GM12801 (cell line): ENCODE results near the gene PPIL1.

Experiments
- TF ChIP-seq, protein P1 (sequence below): IDR thresholded peaks from one replicate; pipeline ENCODE4 v1.5.1; 2011; ENCODE audit warnings: control low read depth; ENCODE audit not compliant: insufficient read length; ENCODE audit errors: extremely low read depth

The PPIL1 gene

DNA sequence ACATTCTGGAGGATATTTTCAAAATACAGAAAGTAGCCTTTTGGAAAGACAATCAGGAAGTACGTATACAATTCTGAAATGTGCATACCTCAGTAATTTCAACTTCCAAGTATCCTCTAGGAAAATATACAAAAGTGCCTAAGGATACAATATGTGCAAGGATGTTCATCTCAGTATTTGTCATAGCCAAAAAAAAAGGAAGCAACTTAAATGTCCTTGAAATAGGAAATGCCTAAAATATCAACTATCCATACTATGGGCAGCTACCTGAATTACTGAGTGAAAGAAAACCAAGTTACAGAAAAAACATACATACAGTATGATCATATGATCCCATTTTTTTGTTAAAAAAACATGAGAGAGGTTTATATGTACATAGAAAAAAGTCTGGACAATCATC is 1.5 kb downstream of the PPIL1 start:
- TF ChIP-seq, protein P1, sequence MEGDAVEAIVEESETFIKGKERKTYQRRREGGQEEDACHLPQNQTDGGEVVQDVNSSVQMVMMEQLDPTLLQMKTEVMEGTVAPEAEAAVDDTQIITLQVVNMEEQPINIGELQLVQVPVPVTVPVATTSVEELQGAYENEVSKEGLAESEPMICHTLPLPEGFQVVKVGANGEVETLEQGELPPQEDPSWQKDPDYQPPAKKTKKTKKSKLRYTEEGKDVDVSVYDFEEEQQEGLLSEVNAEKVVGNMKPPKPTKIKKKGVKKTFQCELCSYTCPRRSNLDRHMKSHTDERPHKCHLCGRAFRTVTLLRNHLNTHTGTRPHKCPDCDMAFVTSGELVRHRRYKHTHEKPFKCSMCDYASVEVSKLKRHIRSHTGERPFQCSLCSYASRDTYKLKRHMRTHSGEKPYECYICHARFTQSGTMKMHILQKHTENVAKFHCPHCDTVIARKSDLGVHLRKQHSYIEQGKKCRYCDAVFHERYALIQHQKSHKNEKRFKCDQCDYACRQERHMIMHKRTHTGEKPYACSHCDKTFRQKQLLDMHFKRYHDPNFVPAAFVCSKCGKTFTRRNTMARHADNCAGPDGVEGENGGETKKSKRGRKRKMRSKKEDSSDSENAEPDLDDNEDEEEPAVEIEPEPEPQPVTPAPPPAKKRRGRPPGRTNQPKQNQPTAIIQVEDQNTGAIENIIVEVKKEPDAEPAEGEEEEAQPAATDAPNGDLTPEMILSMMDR = no peak

DNA sequence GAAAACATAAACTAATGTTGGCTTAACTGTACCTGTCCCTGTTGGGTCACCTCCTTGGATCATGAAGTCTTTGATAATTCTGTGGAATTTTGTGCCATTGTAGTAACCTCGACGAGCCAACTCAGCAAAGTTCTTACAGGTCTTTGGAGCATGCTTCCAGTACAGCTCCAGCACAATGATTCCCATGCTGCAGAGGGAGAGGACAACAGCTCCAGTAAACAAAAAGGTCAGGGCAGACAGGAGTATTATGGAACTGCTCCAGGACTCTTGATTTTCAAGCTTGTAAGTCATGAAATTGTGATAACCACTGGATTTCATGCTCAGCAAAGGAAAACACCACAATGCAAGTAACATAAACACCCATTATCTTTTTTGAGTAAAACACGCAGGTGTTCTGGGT is 2.9 kb downstream of the PPIL1 start:
- TF ChIP-seq, protein P1 = no peak

DNA sequence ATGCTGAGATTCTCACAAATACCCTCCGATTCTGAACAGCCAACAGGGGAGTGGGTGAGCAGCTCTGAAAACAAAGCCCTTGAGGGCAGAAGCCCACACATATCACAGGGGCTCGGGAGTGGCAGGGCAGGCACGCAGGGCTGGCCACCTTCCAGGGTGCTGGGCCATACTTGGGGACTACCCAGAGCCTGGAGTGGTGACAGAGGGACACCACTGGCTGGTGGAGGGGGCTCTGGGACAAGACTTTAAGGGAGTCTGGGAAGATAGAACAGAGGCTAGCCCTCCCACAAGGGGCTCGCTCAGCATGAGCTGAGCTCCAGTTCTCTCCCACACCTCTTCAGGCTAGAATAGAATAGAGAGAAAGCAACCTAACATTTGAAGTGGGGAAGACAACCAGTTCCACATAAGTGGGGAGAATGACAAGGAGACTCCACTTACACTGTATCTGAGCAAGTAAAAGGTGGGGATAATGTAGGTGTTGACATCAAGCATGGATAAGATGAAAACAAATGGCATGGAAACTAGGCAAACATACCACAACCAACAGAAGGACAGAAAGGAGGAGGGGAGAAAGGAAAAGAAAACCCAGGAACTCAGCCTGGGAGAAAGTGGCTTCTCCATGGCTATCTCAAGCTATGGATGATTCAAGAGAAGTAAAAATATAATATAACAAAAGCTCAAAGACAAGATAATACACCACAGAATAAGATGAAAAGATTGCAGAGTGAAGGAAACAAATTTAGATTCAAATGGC is 7.0 kb downstream of the PPIL1 start:
- TF ChIP-seq, protein P1 = no peak

DNA sequence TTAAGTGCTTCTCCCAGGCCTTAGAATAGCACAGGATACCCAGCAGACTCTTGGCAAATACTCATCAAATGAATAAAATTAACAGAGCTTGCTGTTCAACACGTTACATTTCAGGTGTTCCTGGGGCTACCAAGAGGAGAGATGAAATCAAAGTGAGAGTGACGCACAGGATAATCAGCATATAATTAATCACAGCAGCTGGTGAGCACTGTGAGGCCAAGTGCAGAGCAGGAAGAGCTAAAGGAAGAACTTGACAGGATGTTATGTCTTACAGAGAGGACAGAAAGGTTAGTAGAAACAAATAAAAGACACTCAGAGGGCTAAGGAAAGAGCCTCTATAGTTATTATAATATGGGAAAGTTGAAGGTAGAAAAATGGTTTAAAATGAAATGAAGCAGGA is 8.8 kb downstream of the PPIL1 start:
- TF ChIP-seq, protein P1 = no peak

DNA sequence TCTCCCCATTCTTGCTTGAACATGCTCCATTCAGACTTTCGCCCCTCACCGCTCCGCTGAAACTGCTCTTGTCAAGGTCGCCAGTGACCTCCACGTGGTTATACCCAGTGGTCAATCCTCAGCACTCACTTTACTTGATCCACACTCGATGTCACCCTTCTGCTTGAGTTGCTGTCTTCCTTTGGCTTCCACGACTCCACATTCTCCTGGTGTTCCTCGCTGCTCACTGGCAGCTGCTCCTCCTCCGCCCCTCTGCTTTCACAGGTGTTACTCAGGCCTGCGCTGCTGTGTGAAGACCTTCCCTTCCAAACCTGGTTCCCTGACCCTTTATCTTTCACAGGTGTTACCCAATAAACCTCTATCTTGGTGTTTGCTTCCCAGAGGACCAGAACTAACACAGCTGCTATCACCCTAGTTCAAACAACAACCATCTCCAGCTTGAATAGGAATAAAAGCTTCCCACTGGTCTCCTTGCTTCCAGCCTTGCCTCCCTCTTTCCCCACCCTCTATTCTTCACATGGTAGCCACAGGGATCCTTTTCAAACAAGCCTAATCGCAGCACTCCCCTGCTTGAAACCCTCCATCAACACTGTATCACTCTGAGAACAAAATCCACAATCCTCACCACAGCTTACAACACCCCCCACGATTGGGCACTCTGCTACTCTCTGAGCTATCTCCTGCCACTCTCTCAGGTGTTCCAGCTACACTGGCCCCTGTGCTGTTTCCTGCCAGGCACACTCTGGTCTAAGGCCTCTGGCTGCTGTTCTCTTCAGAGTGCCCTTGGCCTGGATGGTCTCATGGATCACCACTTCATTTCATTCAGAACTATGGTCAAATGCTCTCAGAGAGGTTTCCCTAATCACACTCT is 10.7 kb downstream of the PPIL1 start:
- TF ChIP-seq, protein P1 = no peak

DNA sequence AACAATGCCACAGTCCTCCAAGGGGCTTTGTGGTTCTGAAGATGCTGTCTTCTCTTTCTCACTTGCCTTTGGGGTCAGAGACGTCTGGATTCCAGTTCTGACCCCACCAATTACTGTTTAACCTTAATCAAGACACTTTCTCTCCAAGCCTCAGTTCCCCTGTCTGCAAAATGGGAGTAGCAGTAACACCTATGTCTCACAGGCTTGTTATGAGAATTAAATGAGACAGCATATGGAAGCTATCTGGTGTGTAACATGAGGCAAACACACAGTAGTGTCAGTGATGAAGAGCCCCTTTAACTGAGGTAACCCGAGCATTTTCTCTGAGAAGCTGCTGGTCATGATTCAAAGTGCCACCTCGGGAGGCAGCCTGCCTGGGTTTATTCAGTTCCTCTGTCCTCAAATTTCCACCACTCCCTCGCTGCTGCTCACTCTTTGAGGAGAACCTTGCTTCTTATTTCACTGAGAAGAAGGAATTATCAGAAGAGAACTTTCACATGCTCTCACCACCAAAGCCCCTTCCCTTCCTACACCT is 11.7 kb downstream of the PPIL1 start:
- TF ChIP-seq, protein P1 = no peak

DNA sequence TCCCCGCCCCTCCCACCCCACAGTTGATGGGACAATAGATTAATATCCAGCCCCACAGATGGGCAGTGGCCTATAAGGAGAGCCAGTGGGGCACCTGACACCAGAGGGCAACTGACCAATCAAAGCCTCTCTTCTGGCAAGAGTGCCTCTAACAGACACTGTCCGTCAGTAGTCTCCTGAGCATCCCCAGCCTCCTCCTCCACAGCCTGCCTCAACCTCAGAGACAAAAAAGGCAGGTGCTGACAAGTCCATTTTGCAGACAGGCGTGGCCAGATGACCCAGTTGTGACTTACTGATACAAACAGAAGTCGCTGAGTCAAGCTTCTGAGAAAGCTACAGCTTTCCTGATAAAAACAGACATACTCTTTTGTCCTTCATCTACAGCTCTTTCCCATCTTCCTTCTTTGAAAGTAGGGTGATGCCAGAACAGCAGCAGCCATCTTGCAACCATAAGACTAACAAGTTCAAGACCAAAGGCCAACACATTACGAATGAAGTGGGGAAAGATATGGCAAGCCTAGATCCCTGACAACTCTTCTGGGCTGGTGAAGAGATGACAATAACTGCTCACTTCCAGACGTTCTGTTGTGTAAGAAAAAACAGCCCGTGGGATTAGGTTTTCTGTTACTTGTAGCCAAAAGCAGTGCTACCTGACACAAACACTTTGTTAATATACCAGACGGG is 12.3 kb downstream of the PPIL1 start:
- TF ChIP-seq, protein P1 = no peak
